Endodermal cell (in vitro differentiated cells): ENCODE data around the gene OSBPL7. TPM values are rescaled to one million over a fixed set of nuclear protein-coding genes. Genes with fewer than 3 reads are reported as not detected.
A peak's percentile ranks its signal among the peaks of the same experiment; 100 is the strongest.

Experiments
- DNase-seq: peaks from one replicate; pipeline ENCODE4 v3.0.0-alpha.2; 2017
- H3K27ac ChIP-seq: 2 replicates; pipeline ENCODE4 v1.5.1; 2013; ENCODE audit warnings: mild to moderate bottlenecking, low read depth, low read length, moderate library complexity
- H3K27me3 ChIP-seq: 2 replicates; pipeline ENCODE4 v1.6.1; 2013; ENCODE audit warnings: mild to moderate bottlenecking, low read length, moderate library complexity; ENCODE audit not compliant: insufficient read depth, control insufficient read depth, poor library complexity, severe bottlenecking
- H3K36me3 ChIP-seq: 2 replicates; pipeline ENCODE4 v1.7.0; 2013; ENCODE audit warnings: mild to moderate bottlenecking, low read length, moderate library complexity; ENCODE audit not compliant: control insufficient read depth, insufficient read depth
- H3K4me1 ChIP-seq: one replicate; pipeline ENCODE4 v1.7.0; 2013; ENCODE audit warnings: low read length; ENCODE audit not compliant: control insufficient read depth, insufficient read depth
- H3K4me3 ChIP-seq: 2 replicates; pipeline ENCODE4 v1.5.1; 2013; ENCODE audit warnings: mild to moderate bottlenecking, low read length, moderate library complexity
- H3K9ac ChIP-seq: 2 replicates; pipeline ENCODE4 v1.6.1; 2013; ENCODE audit warnings: mild to moderate bottlenecking, low read length, moderate library complexity; ENCODE audit not compliant: poor library complexity, severe bottlenecking; ENCODE audit errors: extremely low read depth
- H3K9me3 ChIP-seq: 2 replicates; pipeline ENCODE4 v1.6.1; 2013; ENCODE audit warnings: mild to moderate bottlenecking, low read length, moderate library complexity; ENCODE audit not compliant: control insufficient read depth
- H3K27ac Mint-ChIP-seq: 2 replicates; pipeline ENCODE4 v1.8.0; 2020; ENCODE audit warnings: mixed read lengths
- H3K27me3 Mint-ChIP-seq: 2 replicates; pipeline ENCODE4 v1.8.0; 2021; ENCODE audit warnings: mild to moderate bottlenecking, mixed read lengths; ENCODE audit not compliant: insufficient read depth
- H3K36me3 Mint-ChIP-seq: 2 replicates; pipeline ENCODE4 v1.8.0; 2020; ENCODE audit warnings: low read depth, mixed read lengths
- H3K4me1 Mint-ChIP-seq: 2 replicates; pipeline ENCODE4 v1.8.0; 2020; ENCODE audit warnings: mixed read lengths
- H3K4me3 Mint-ChIP-seq: 2 replicates; pipeline ENCODE4 v1.8.0; 2020; ENCODE audit warnings: mild to moderate bottlenecking, moderate library complexity, mixed read lengths
- H3K9me3 Mint-ChIP-seq: 2 replicates; pipeline ENCODE4 v1.8.0; 2020; ENCODE audit warnings: mild to moderate bottlenecking, mixed read lengths
- CTCF ChIP-seq: fragments of 200-600 bp; sonication (generic); conservative IDR thresholded peaks from 2 replicates; pipeline ENCODE4 v1.5.0; 2021; ENCODE audit warnings: antibody characterized with exemption, mild to moderate bottlenecking
- WGBS, 2 experiments: methylation state at CpG; one replicate each; pipeline versions ENCODE4 v1.1.5 to v1.1.7; 2013; ENCODE audit warnings: missing lambda C conversion rate in 2 of 2, mixed read lengths in 1 of 2; ENCODE audit not compliant: insufficient coverage in 1 of 2, insufficient read length in 1 of 2; 5-methylcytosine and 5-hydroxymethylcytosine counted together
- total RNA-seq, 2 donors: library from RNA; stranded (reverse); fragmentation: NEBNext Ultra II Directional in 1 of 2; extraction: Animal tissue kit (Norgen Biotek cat#: 25700) in 1 of 2; gene quantifications; 2 replicates in 1 of 2; 3 replicates in 1 of 2; pipeline ENCODE4 v1.2.1, GENCODE V29; 2021

OSBPL7 gene
- total RNA-seq, 2 donors from 2014 or later, result 11.4 to 15.5 TPM

- TF ChIP-seq CTCF, result peak; percentile 66
- Histone ChIP-seq H3K27ac (peak within 1 kb of the TSS; percentile 66), H3K36me3 (peaks cover 21% of the 10 kb centered on the region), H3K9ac (peak within 1 kb of the TSS; percentile 75), H3K4me3 (peak within 1 kb of the TSS; percentile 99), H3K27me3 (no peaks in the 10 kb centered on the region), H3K9me3 (no peaks in the 10 kb centered on the region), H3K4me1 (no peaks in the 10 kb centered on the region)
- 0 to 1% methylated on average over 22 to 42 of the region's 42 CpGs for WGBS, 2 experiments
- Mint-ChIP-seq H3K9me3 (no peaks in the 10 kb centered on the region), H3K4me3 (peak within 1 kb of the TSS; percentile 81), H3K4me1 (peaks cover 8% of the 10 kb centered on the region), H3K27me3 (peaks cover 4% of the 10 kb centered on the region), H3K36me3 (peaks cover 22% of the 10 kb centered on the region), H3K27ac (peak within 1 kb of the TSS; percentile 76)
- peak; percentile 99 for DNase-seq
Measured at GRCh38 chr17:47831003-47831933, 9.7 kb upstream of the OSBPL7 start, which contains the start of the genes LRRC46 and MRPL10. Gene LRRC46, plus strand, starts transcription at chr17:47831670. Its CDS starts 320 bp downstream, at chr17:47831990. Gene MRPL10, minus strand, starts transcription at chr17:47831541. Its CDS starts 30 bp downstream, at chr17:47831511.

GRCh38 chr17:47830396-47831002 is 8.9 kb upstream of the OSBPL7 start:
- peak overlapping the region; percentile 76 for H3K27ac Mint-ChIP-seq
- H3K9me3 ChIP-seq, result no peaks in the 10 kb centered on the region
- peak overlapping the region; percentile 75 for H3K9ac ChIP-seq
- peaks cover 25% of the 10 kb centered on the region for H3K36me3 ChIP-seq
- no peak overlapping the region for H3K27ac ChIP-seq
- no peak for TF ChIP-seq CTCF
- H3K4me3 Mint-ChIP-seq, result peak overlapping the region; percentile 81
- H3K4me1 ChIP-seq, result no peaks in the 10 kb centered on the region
- DNase-seq, result no peak
- H3K4me3 ChIP-seq, result peak overlapping the region; percentile 99
- H3K27me3 Mint-ChIP-seq, result peaks cover 4% of the 10 kb centered on the region
- H3K27me3 ChIP-seq, result no peaks in the 10 kb centered on the region
- H3K4me1 Mint-ChIP-seq, result peaks cover 8% of the 10 kb centered on the region
- peaks cover 26% of the 10 kb centered on the region for H3K36me3 Mint-ChIP-seq
- WGBS, 2 experiments, result 81 to 82% methylated on average over 12 to 18 of the region's 18 CpGs
- H3K9me3 Mint-ChIP-seq, result no peaks in the 10 kb centered on the region

GRCh38 chr17:47829870-47830269 is 8.3 kb upstream of the OSBPL7 start:
- no peaks in the 10 kb centered on the region for H3K27me3 ChIP-seq
- H3K27ac Mint-ChIP-seq, result no peak overlapping the region
- H3K9me3 ChIP-seq, result no peaks in the 10 kb centered on the region
- TF ChIP-seq CTCF, result no peak
- peaks cover 29% of the 10 kb centered on the region for H3K36me3 Mint-ChIP-seq
- no peak overlapping the region for H3K9ac ChIP-seq
- no peak overlapping the region for H3K27ac ChIP-seq
- H3K36me3 ChIP-seq, result peaks cover 30% of the 10 kb centered on the region
- WGBS, 2 experiments, result 87 to 96% methylated on average over 3 of the region's 3 CpGs
- no peaks in the 10 kb centered on the region for H3K9me3 Mint-ChIP-seq
- no peak for DNase-seq
- peak overlapping the region; percentile 81 for H3K4me3 Mint-ChIP-seq
- H3K4me1 Mint-ChIP-seq, result peaks cover 8% of the 10 kb centered on the region
- peaks cover 4% of the 10 kb centered on the region for H3K27me3 Mint-ChIP-seq
- H3K4me3 ChIP-seq, result peak overlapping the region; percentile 99
- H3K4me1 ChIP-seq, result no peaks in the 10 kb centered on the region
